NCI-H187 treated with DMSO at 0.1 percent for 48 hours (cell line): Measurements from ENCODE around the gene LMBR1L.

Source experiments
- DNase-seq: peaks from one replicate; lab custom pipeline; 2025; lab: John Stamatoyannopoulos, UW

Gene LMBR1L

DNA sequence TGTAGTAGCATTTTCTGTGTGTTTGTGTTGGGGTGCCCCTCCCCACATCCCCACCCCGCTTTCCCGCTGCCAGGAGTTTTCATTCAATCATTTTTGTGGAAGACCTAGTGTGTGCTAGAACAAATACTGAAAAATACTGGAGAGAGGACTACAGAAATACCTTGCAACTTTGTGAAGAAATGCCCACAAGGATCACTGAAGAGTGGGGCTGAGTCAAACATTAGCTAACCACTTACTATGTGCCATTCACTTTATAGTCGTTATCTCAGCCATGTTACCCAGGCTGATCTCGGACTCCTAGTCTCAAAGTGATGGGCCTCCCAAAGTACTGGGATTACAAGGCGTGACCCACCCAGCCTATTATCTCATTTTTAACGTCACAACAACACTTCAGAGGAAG lies 559 bp upstream of the LMBR1L start:
- no peak for DNase-seq

DNA sequence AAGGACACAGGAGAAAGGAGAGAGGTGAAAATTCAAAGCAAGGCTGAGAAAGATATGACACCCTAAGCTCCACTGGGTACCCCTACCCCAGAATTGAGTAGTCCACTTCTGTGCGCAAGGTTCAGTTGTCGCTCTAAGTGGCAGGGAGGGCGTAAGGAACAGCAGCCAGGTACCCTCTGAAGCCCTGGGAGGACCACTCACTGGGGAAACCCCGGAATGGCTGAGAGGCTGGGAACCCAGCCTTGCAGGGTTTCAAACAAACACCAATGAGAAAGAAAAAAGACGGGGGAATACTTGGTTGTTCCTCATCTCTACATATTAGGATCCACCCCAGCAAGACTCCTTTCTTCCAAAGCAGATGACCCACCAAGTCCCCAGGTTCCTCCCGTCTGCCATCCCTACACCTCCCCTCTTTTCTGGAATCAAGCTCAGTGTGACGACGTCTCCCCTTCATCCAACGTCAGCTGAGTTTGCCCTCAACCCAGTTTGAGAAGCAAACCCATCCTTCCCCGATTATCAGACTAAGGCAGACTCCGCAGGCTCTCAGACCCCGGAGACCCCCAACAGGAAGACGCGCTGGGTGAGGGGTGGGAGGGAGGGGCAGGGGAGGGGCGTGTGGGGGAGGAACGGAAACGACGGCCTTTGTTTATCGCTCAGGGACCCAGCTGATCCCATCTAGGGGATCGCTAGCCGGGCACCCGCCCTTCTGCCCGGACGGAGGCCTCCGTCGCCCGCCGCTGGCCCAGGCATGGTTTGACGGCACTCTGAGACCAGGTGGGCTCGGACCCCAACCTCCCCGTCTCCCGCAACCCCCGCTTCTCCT lies 795 bp downstream of the LMBR1L start:
- no peak for DNase-seq

DNA sequence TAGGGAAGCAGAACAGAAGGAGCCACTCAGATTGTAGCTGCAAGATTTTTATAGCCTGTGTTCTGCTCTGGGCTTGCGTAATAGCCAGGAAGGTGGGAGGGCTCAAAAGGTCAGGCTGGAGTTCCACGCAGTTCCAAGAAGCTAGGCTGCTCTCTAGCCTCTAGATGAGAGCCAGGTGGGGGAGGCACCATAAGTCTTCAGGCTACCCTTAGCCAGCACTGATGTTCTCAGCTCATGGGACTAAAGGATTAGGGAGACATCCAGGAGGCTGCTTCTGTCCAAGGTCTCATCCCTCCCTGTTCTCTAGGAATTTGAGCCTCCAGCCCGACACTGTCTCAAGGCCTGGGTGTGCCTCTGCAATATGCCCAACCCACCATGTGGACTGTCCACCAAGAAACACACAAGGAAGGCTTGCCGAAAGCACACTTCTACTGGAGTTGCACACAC lies 1.7 kb downstream of the LMBR1L start:
- no peak for DNase-seq

DNA sequence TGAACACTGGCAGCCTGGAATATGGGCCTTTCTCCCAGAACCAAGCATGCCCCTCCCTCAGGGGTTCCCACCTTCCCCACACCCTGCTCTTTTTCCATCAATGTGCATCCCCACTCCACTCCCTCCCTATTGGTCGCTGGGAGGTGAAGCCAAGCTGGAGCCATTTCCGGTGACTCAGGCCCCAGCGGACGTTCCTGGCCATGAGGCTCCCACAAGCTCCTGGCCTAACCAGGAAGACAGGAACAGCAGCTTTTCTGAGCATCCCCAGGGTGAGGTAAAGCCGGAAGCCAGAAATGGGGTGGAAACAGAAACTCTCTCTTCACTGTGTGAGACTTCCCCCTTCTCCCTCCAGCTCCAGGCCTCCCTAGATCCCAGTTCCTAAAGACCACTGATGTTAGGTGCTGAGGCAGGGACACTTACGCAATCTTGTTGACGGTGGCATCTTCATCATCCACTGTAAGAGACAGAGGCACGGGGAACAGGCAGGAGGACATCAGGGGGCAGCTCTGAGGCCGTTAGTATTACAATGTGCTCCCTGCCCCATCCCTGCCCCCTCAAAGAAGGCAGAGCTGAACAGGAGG lies 5.1 kb downstream of the LMBR1L start:
- no peak for DNase-seq

DNA sequence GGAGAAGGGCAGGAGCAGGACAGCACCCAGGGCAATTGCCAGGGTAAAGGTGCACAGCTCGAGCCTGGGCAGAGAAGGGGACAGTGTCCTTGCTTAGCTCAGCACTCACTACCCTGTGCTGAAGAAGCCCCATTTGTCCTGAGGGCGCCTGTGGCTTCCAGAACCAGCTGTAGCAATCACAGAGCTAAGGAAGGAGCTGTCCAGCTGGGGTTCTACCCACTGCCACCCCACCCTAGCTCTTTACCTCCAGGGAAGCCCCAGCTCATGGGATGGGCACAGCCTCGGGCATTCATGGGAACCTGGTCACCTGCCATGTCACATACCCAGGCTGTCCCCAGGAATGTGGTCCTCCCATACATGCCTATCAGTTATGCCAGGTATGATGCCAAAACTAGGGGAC lies 5.8 kb downstream of the LMBR1L start:
- DNase-seq: no peak

DNA sequence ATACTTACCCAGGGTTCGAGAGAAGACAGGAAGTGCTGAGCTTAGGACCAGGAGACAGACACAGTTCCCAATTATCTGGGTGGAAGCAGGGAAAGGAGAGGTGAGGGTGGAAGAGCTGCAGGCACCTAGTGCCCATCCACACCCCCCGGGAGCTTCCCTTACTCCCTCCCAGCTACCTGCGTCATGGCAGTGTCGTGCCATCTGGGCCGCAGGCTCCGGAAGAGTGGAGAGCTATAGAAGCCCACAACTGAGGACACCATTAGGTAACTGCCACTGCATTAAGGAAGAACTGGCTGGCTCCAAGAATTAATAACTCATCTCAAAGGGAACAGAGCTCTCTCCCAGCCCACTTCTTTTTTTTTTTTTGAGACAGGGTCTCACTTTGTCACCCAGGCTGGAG lies 10.3 kb downstream of the LMBR1L start:
- DNase-seq: no peak

DNA sequence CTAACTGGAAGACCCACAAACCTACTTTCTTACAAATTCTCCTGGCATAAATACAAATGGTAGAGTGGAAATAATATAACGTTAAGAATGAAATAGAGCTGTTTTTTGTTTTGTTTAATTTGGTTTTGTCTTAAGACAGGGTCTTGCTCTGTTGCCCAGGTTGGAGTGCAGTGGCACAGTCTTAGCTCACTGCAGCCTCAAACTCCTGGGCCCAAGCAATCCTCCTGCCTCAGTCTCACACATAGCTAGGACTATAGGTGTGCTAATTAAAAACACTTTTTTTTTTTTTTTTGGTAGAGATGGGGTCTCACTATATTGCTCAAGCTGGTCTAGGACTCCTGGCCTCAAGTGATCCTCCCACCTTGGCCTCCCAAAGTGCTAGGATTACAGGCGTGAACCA lies 11.9 kb downstream of the LMBR1L start:
- no peak for DNase-seq

DNA sequence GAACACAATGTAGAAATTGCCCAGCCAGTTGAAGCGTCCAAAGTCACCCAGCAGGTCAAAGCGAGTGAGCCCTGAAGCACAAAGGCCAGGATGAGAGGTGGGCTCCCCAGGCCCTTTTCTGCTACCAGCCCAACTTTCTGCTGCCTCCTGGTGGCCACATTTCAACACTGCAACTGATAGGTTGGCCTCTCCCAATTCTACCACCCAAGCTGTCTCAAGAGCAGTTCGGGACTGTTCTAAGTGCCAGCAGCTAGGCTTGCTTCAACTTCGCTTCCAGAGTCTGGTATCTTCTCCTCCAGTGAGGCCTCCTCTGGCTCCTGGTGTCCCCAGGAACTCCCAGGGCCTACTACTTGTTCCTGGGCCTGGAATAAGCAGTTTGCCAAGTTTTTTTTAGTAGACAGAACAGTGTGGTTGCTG lies 12.6 kb downstream of the LMBR1L start:
- no peak for DNase-seq

DNA sequence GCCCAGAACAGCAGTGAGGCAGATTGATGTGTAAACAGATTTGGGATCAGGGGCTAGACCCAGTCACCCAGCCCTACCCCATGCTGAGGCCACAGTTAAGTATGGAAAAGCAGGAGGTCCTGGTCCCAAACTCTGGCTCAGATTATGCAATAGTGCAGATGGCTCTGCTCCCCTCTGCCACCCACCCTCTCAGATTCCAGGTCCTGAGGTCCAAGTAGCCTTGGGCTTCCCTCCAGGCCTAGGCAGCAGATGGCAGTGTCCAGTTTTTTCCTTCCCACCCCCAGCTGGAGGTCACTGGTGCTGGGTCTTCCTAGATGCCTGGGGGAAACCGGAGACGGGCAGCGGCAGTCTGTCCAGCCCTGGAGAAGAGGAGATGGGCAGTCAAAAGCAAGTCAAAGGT lies 13.3 kb downstream of the LMBR1L start:
- DNase-seq: no peak

DNA sequence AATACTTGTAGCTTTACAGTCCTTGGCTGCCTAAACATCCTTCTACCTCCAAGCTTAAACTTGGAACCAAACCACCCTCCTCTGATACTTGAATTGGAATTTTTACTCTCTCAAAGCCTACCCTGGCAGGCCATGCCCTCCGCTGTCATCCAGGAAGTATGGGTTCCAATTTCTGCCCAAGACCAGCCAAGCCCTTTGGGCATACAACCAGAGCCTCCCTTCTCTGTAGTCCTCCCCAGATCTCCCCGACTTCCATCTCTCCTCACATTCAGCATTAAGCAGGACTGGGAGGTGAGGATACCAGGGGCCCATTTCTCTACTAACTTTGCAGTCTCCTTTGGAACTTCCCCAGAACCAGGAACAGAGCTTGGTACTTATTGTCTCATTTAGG lies 15.7 kb downstream of the LMBR1L start:
- DNase-seq: no peak

DNA sequence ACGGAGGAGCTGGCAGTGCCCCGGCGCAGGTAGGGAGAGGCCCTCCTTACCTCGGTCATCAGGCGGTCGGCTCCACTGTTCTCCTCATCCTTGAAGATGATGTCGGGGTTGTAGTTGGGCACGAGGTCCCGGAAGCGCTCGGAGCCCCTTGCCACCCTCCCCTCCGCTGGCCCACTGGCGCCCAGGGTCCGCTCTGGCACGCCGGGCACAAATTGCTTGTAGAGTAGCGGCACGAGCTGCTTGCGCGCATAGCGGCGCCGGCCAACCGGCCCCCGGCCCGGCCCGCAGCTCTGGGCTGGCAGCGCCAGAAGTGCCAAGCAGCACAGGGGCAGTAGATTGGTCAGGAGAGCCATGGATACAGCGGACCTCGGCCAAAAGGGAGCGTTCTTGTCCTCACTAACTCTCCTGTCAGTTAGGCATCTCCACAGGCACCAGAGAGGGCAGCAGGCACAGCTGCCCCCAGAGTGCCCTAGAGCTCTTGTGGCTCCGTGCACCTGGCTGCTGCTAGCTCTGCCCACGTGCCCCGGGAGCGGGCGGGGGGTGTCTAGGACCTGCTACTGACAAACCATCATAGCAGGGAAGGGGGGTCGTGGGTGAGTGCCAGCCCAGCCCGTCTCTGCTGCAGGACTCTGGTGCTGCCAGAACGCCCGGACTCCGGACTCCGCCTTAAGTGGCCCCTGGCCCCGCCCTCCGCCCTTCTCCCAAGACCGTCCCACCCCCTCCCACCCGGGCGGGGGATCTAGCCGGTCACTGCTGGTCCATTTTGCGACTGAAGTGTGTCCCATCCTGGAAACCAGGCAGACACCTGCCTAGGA lies 16.3 kb downstream of the LMBR1L start, which contains the start of gene DHH:
TSS of gene DHH (minus strand) at position 642 of the 815 bp plus-strand sequence. CDS start at position 353, 289 bp downstream.
- no peak for DNase-seq

DNA sequence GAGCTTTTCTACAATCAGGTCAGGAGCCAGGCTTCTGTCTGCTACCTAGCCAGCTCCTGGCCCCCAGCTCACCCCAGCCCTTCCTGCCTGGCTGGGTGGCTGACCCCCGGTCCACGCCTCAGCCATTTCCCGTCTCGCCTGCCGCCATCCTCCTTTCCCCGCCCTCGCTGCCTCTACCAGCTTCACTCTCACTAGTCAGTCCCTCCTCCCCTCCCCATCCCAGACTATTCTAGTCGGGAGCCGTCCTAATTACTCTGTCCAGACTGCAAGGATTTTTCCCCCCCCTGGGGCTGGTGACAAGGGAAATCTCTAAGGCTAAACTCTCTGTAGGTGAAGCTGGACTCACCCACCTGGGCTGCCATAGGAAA lies 16.9 kb downstream of the LMBR1L start:
- no peak for DNase-seq

DNA sequence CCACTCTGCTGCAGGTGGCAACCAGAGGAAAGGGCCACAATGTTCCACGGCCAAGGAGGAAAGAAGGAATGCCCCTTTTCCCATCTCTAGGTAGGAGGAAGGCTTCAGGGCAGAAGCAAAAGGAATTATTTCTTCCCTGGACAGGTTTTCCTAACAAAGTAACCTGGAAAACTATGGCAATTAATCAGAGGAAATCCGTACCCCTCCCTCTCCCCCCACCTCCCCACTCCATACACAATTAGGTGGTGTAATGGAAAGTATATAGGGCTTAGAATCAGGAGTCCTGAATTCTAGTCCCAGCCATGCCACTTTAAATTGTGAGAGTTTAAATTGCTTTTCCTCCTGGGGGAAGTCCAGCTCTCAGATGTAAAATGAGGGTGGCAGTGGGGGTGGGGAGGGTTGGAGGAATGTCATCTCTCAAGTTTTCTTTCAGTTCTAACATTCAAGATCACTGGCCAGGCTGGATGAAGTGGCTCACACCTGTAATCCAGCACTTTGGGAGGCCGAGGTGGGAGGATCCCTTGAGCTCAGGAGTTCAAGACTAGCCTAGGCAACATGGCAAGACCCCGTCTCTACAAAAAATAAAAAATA lies 17.7 kb downstream of the LMBR1L start:
- DNase-seq: no peak

DNA sequence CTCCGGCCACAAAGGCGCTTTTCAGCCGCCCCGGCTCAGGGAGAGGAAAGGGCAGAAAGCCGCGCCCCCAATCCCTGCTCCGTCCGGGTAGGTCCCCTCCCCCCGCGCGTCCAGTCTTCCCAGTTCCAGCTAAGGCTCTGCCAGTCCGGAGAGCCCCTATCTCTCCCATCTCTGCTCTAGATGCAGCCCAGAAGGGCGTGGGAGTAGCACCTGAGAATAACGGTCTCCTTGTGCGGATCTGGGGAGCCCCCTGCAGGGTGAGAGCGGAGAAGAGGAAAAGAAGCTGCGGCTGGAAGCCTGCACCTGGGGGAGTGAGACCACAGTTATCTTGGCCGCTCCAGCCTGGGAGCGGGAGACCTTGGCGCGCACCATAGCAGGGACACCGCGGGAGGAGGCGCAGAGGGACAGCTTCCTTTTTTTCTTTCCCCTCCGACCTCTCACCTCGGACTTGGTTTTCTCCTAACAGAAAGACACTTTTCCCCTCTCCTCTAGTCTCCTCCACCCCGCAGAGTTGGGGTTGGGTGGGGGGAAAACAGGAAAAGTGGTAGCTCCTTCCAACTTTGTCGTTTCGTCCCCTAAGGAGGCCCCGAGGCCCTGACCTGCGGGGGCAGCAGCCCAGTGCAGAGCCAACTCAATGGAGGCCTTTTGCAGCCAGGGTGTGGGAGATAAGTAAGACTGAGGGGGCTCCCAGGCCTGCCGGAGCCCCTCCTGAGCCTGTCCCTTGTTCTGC lies 18.4 kb downstream of the LMBR1L start:
- DNase-seq: no peak

DNA sequence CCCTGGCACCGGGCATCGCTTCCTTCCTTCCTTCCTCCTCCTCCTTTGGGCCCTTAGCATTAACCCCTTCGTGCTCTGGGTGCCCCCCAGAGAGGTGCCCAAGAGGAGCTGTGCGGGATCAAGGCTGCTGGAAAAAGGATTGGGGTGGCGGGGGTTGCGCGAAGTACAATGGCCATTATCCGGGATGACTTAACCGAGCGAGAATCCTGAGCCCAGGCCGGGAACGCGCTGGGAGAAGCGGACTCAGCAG lies 18.9 kb downstream of the LMBR1L start:
- DNase-seq: no peak

DNA sequence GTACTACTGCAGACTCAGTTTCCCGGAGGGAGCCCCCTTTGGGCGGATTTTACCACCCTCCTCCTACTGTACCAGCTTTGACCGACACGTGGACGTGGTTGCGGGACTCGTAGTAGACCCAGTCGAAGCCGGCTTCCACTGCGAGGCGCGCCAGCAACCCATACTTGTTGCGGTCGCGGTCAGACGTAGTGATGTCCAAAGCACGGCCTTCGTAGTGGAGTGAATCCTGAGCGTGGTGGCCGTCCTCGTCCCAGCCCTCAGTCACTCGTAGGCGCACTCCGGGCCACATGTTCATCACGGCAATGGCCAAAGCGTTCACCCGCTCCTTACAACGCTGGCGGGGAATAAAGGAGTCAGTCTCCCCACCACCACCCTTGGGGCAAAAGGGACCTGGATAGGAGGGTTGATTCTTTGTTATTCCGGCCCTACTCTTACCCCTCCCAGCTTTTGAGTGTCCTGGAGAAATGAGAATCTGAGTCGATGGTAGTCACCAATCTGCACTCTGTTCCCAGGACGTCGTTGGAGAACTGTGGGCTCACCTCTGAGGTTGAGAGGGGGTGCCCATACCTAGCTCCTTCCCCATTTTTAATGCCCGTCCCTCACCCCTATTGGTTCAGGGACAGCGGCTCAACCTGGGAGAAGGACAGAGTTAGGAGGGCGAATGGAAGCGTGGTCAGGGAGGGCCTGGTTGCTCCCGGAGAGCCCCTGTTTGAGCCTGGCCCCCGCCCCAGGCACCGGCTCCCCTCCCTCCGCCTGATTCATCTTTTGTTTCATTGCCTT lies 19.4 kb downstream of the LMBR1L start:
- DNase-seq: no peak

DNA sequence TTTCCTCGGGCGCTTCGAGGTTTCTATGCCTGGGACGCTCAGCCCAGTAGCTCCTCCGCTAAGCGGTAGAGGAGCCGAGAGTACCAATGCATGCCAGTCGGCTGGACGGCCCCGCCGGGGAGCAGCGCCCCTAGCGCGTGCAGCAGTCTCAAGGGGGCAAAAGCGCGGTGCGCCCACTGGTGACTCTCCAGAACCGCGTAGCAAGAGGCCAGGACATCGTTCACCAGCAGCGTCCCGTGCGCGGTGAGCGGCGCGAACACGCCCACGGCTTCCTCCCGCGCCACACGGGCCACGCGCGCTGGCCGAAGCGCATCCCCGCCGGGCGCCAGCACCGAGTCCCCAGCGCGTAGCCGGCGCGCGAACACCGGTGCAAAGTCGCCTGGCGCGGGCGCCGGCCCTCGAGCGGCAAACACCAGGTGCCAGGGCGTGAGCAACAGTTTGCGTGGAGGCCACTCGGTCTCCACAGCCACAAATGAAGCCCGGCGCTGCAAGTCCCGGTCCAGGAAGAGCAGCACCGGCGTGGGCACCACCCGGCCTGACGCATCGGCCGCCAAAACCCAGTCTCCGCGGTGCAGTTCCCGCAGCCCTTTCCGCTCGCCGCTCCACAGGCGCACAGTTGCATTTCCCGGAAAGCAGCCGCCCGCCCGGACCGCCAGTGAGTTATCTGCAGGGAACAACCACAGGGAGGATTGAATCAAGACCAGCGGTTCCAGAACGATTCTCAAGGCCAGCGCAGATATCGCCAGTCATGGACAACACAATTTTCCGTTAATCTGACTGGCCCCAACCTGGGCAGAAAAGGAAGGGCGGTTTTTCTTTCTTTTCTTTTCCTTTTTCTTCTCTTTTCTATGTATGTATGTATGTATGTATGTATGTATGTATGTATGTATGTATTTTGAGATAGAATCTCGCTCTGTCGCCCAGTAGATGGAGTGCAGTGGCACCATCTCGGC lies 20.6 kb downstream of the LMBR1L start:
- no peak for DNase-seq

DNA sequence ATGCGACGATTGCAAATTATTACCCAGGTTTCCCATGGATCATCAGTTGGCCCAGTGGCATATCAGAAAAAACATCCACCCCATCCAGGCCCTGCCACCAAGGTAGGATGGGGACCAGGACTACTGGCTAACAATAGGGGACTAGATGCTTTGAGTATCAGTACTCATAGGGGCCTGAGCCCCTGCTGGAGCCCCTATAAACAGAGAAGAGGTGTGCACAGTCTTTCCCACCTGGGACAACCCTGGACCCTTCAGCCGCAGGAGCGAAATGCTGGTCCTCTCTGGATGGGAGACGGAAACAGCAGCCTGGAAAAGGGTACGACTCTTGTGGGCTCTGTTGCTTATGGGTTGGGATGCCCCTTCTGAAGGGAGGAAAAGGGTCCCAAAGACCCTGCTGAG lies 21.7 kb downstream of the LMBR1L start:
- no peak for DNase-seq

DNA sequence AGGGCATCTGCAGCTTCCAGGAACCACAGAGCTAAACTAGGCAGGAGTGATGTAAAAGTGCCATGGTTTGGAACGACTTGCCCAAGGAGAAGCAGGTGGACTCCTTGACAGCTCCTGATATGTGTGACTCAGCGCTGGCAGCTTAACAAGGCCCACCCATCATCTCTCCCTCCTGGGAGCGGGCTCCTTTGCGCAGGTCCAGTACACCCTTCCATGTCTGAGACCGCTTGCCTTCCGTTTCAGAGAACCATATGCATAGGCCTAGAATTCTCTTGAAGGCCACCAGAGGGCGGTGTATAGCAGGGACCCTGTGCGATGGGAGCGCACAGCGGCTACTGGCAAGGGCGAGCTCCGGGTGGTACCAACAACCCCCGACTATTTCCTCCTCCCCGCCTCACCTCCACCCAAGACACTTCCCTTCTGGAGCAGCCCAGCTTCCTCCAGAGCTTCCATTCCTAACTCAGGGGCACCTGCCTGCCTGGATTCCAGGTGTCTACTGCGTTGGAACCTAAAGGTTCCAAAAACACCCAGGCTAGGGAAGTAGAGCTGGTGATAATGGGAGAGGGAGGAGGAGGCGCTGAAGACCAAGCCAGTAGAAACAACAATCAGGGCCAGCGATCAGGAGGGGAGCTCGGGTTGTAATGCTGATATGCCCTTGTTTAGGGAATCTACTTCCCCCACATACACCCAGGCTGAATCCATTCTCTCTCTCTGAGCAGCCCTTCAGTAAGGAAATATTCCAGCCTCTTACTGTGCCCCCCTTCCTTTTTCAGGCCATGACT lies 22.3 kb downstream of the LMBR1L start:
- peak; percentile 51 for DNase-seq
